ENCODE data around the gene TACC2. TPM values are rescaled to one million over a fixed set of nuclear protein-coding genes. Genes with fewer than 3 reads are reported as not detected.

The TACC2 gene
- total RNA-seq, 2 experiments from 2014 or later = not detected

- Histone ChIP-seq H3K4me1 (ENCODE audit: insufficient read depth, low read length, poor library complexity, severe bottlenecking) (no peaks in the 10 kb centered on the region), H3K9me3 (ENCODE audit: low read length) (no peaks in the 10 kb centered on the region), H4K20me1 (ENCODE audit: insufficient read depth, low read length) (no peaks in the 10 kb centered on the region), H3K4me2 (ENCODE audit: low read length) (no peak overlapping the region), H3K9me2 (ENCODE audit: insufficient read depth, low read length) (no peaks in the 10 kb centered on the region), H3K79me2 (ENCODE audit: insufficient read depth, low read depth, low read length) (no peaks in the 10 kb centered on the region), H3K4me3 (ENCODE audit: low read depth, low read length, poor library complexity, severe bottlenecking) (no peak overlapping the region), H2AFZ (ENCODE audit: low read length) (no peak overlapping the region), H3K36me3 (ENCODE audit: insufficient read depth, low read length) (no peaks in the 10 kb centered on the region), H3K27ac (ENCODE audit: low read depth, low read length, poor library complexity, severe bottlenecking) (no peak overlapping the region)
- BruUV-seq (replicated peaks) = no TSS peak
- no peak for DNase-seq (ENCODE audit: low spot score)
- CTCF ChIA-PET (ENCODE audit: unreplicated experiment) = interaction anchor here (0.5 kb wide), 1 partner anchor 64 kb away, joined by 3 read pairs; no protein-coding TSS in a partner anchor
- TF ChIP-seq CTCF (conservative IDR thresholded peaks at IDR 0.05; ENCODE audit: low read length) = no peak
- TF ChIP-seq EZH2phosphoT487 (IDR thresholded peaks at IDR 0.05; ENCODE audit: borderline replicate concordance, low read depth, low read length) = no peak
- POLR2A ChIA-PET = no interaction called here
- intact Hi-C loops (cut with micrococcal nuclease; ENCODE audit: unreplicated experiment) = loop anchor here (10.0 kb wide), 1 partner anchor 436 kb away; no protein-coding TSS in a partner anchor
These were observed 280.2 kb downstream of the TACC2 start for GRCh38 chr10:122269059-122269687.

DNA sequence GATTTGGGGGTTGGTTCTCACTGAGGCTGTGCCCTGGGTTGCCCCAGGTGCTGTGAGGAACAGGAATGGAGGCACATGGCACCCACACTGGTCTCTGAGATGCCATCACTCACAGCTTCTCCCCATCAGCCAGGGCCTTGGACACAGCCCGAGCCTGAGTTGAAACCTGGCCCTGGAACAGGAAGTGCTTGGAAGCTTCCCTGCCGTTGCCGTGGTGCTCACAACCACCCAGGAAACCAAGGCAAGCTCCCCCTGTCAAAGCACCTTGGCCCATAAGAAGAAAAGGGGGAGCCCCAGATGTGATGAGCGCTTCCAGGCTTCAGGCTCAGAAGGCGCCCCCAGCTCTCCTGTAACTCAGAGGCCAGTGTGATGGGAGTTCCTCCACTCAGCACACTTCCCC lies 282.1 kb downstream of the TACC2 start, which contains the start of gene BTBD16:
Gene BTBD16 (plus strand): TSS at position 221 of the 400 bp plus-strand sequence. CDS start 3,786 bp downstream, outside the sequence.
- DNase-seq (ENCODE audit: low spot score) = no peak
- Histone ChIP-seq H4K20me1 (ENCODE audit: insufficient read depth, low read length) (no peaks in the 10 kb centered on the region), H3K27ac (ENCODE audit: low read depth, low read length, poor library complexity, severe bottlenecking) (no peak within 1 kb of the TSS), H3K36me3 (ENCODE audit: insufficient read depth, low read length) (no peaks in the 10 kb centered on the region), H3K4me3 (ENCODE audit: low read depth, low read length, poor library complexity, severe bottlenecking) (no peak within 1 kb of the TSS), H3K79me2 (ENCODE audit: insufficient read depth, low read depth, low read length) (no peaks in the 10 kb centered on the region), H3K9me2 (ENCODE audit: insufficient read depth, low read length) (no peaks in the 10 kb centered on the region), H2AFZ (ENCODE audit: low read length) (no peak within 1 kb of the TSS), H3K4me2 (ENCODE audit: low read length) (no peak within 1 kb of the TSS), H3K4me1 (ENCODE audit: insufficient read depth, low read length, poor library complexity, severe bottlenecking) (no peaks in the 10 kb centered on the region), H3K9me3 (ENCODE audit: low read length) (no peaks in the 10 kb centered on the region)
- CTCF ChIA-PET (ENCODE audit: unreplicated experiment) = no interaction called here
- no peak for TF ChIP-seq EZH2phosphoT487 (IDR thresholded peaks at IDR 0.05; ENCODE audit: borderline replicate concordance, low read depth, low read length)
- TF ChIP-seq CTCF (conservative IDR thresholded peaks at IDR 0.05; ENCODE audit: low read length) = no peak
- POLR2A ChIA-PET = interaction anchor here (0.7 kb wide), 1 partner anchor 25 kb away, joined by 3 read pairs; no protein-coding TSS in a partner anchor
- BruUV-seq (replicated peaks) = no TSS peak
- intact Hi-C loops (cut with micrococcal nuclease; ENCODE audit: unreplicated experiment) = no loop called here

GRCh38 chr10:122273966-122274545 lies 285.1 kb downstream of the TACC2 start:
- no TSS peak for BruUV-seq (replicated peaks)

More at GRCh38 chr10:122273966-122274545, 285.1 kb downstream of the TACC2 start:
- no peak overlapping the region for H3K27ac ChIP-seq (ENCODE audit: low read depth, low read length, poor library complexity, severe bottlenecking)
- no peak for DNase-seq (ENCODE audit: low spot score)
- no peak overlapping the region for H3K4me2 ChIP-seq (ENCODE audit: low read length)
- H3K36me3 ChIP-seq (ENCODE audit: insufficient read depth, low read length) = no peaks in the 10 kb centered on the region
- H2AFZ ChIP-seq (ENCODE audit: low read length) = no peak overlapping the region
- H3K4me3 ChIP-seq (ENCODE audit: low read depth, low read length, poor library complexity, severe bottlenecking) = no peak overlapping the region
- no peaks in the 10 kb centered on the region for H3K9me3 ChIP-seq (ENCODE audit: low read length)
- POLR2A ChIA-PET = no interaction called here
- H3K9me2 ChIP-seq (ENCODE audit: insufficient read depth, low read length) = no peaks in the 10 kb centered on the region
- no peaks in the 10 kb centered on the region for H3K4me1 ChIP-seq (ENCODE audit: insufficient read depth, low read length, poor library complexity, severe bottlenecking)
- intact Hi-C loops (cut with micrococcal nuclease; ENCODE audit: unreplicated experiment) = no loop called here
- no peak for TF ChIP-seq EZH2phosphoT487 (IDR thresholded peaks at IDR 0.05; ENCODE audit: borderline replicate concordance, low read depth, low read length)
- no peak for TF ChIP-seq CTCF (conservative IDR thresholded peaks at IDR 0.05; ENCODE audit: low read length)
- H4K20me1 ChIP-seq (ENCODE audit: insufficient read depth, low read length) = no peaks in the 10 kb centered on the region
- H3K79me2 ChIP-seq (ENCODE audit: insufficient read depth, low read depth, low read length) = no peaks in the 10 kb centered on the region
- CTCF ChIA-PET (ENCODE audit: unreplicated experiment) = no interaction called here

All from OCI-LY7 (cell line).